ENCODE measurements around the gene PDE11A. TPM values are rescaled to one million over a fixed set of nuclear protein-coding genes. Genes with fewer than 3 reads are reported as not detected.

PDE11A gene
- polyA plus RNA-seq, 1 experiment: 0.53 TPM

GRCh38 chr2:177782613-177783012 lies 290.0 kb downstream of the PDE11A start:
- Histone ChIP-seq H3K27me3 (ENCODE audit: control insufficient read depth, insufficient read depth, low read length) (no peaks in the 10 kb centered on the region; the same call in 1 of the 2 replicates), H3K36me3 (ENCODE audit: control insufficient read depth, insufficient read depth, low read length) (no peaks in the 10 kb centered on the region), H3K4me3 (ENCODE audit: low read depth, low read length) (no peak overlapping the region)
- POLR2A ChIA-PET: interaction anchor here (0.5 kb wide), 1 partner anchor 200 kb away, joined by 3 read pairs; no protein-coding TSS in a partner anchor
- TF ChIP-seq CTCF (IDR thresholded peaks at IDR 0.05; ENCODE audit: insufficient read depth, low read depth, low read length): no peak
- DNase-seq (ENCODE audit: low read depth): no peak
- CTCF ChIA-PET: interaction anchor here (1.2 to 1.7 kb wide), 2 partner anchors 9 to 11 kb away, joined by 5 to 6 read pairs; no protein-coding TSS in a partner anchor

DNA sequence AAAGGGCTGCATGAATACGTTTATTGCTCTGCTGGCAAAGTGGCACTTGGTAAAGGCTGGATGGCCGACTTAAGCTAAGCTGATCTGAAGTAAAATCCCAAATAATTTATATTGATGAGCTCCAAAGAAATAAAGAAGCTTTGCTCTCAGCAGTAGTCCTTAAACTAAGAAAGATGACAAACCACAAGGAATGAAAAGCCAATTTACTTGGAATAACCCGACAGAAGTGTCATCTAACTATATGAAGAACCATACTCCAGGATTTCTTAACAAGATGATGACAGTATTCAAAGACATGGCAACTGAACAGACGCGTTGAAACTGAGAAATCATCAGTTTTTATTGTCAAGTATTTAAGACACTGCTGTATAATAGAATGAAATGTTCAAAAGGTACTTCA lies 294.1 kb downstream of the PDE11A start:
- ChIA-PET POLR2A (no interaction called here), CTCF (interaction anchor here (0.6 to 1.4 kb wide), 3 partner anchors 15 to 443 kb away, joined by 3 to 4 read pairs (median 3); no protein-coding TSS in a partner anchor)
- DNase-seq (ENCODE audit: low read depth): no peak
- Histone ChIP-seq H3K27me3 (ENCODE audit: control insufficient read depth, insufficient read depth, low read length) (no peaks in the 10 kb centered on the region; the same call in 1 of the 2 replicates), H3K36me3 (ENCODE audit: control insufficient read depth, insufficient read depth, low read length) (no peaks in the 10 kb centered on the region), H3K4me3 (ENCODE audit: low read depth, low read length) (no peak overlapping the region)
- TF ChIP-seq CTCF (IDR thresholded peaks at IDR 0.05; ENCODE audit: insufficient read depth, low read depth, low read length): no peak

DNA sequence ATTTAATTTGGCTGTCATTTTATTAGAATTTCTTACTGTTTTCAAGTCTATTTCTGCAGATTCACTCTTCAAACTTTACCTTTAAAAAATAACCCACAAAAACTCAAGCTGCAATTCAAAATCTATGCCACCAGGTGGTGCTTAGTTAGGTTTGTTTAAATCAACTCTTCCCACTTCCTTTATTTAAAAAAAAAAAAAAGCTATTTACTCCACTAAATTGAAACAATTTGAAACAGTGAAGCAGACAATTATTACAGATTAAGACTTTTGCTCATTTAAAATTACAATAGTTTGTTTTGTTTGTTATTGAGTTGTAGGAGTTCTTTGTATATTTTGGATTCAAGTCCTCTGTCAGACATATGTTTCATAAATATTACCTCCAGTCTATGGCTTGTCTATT lies 300.0 kb downstream of the PDE11A start:
- TF ChIP-seq CTCF (IDR thresholded peaks at IDR 0.05; ENCODE audit: insufficient read depth, low read depth, low read length): peak; percentile 58
- Histone ChIP-seq H3K4me3 (ENCODE audit: low read depth, low read length) (no peak overlapping the region), H3K36me3 (ENCODE audit: control insufficient read depth, insufficient read depth, low read length) (no peaks in the 10 kb centered on the region), H3K27me3 (ENCODE audit: control insufficient read depth, insufficient read depth, low read length) (no peaks in the 10 kb centered on the region; the same call in 1 of the 2 replicates)
- ChIA-PET CTCF (interaction anchor here (0.6 to 2.3 kb wide), 6 partner anchors 8 to 608 kb away, joined by 3 to 11 read pairs (median 4); no protein-coding TSS in a partner anchor), POLR2A (no interaction called here)
- no peak for DNase-seq (ENCODE audit: low read depth)

GRCh38 chr2:177771191-177771590 lies 301.4 kb downstream of the PDE11A start:
- CTCF ChIA-PET: interaction anchor here (0.6 kb wide), 1 partner anchor 8 kb away, joined by 3 read pairs; no protein-coding TSS in a partner anchor
- no peak for DNase-seq (ENCODE audit: low read depth)
- Histone ChIP-seq H3K27me3 (ENCODE audit: control insufficient read depth, insufficient read depth, low read length) (no peaks in the 10 kb centered on the region; the same call in 1 of the 2 replicates), H3K4me3 (ENCODE audit: low read depth, low read length) (no peak overlapping the region), H3K36me3 (ENCODE audit: control insufficient read depth, insufficient read depth, low read length) (no peaks in the 10 kb centered on the region)
- no peak for TF ChIP-seq CTCF (IDR thresholded peaks at IDR 0.05; ENCODE audit: insufficient read depth, low read depth, low read length)
- POLR2A ChIA-PET: no interaction called here

DNA sequence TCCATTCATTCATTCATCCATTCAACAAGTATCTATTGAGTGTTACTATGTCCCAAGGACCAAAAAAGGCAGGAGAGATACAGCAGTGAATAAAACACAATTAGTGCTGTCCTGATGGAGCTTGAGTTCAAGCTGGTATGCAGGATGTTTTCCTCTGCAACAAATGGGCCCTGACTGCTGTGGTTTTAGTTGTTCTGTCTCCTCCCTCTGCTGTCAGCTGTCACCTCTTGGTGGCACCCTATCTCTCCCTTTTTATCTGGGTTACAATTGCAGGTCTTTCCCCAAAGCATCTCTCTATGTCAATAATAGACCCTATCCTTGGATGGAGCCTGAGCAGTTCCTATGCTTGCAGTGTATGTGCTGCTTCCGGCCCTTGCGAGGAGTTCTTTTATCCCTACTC lies 304.8 kb downstream of the PDE11A start:
- CTCF ChIA-PET: interaction anchor here (0.6 to 2.4 kb wide), 5 partner anchors 8 to 503 kb away, joined by 3 to 6 read pairs (median 3); no protein-coding TSS in a partner anchor

More for the DNA sequence above, 304.8 kb downstream of the PDE11A start:
- POLR2A ChIA-PET: no interaction called here
- no peak overlapping the region for H3K4me3 ChIP-seq (ENCODE audit: low read depth, low read length)
- H3K27me3 ChIP-seq (ENCODE audit: control insufficient read depth, insufficient read depth, low read length): no peaks in the 10 kb centered on the region; the same call in 1 of the 2 replicates
- no peak for DNase-seq (ENCODE audit: low read depth)
- no peak for TF ChIP-seq CTCF (IDR thresholded peaks at IDR 0.05; ENCODE audit: insufficient read depth, low read depth, low read length)
- no peaks in the 10 kb centered on the region for H3K36me3 ChIP-seq (ENCODE audit: control insufficient read depth, insufficient read depth, low read length)

Data from BJ (cell line).